GM18858 (cell line): ENCODE measurements around the gene ZBTB46.
"Not testable (repeated sequence)": the region's sequence is repeated elsewhere in the genome, so short reads cannot be mapped to it uniquely, and the experiment has no call there.

ENCODE experiments used
- ATAC-seq: cut with Tn5 transposase; IDR thresholded peaks from one replicate; pipeline ENCODE4 v1.9.1; 2021; ENCODE audit not compliant: unreplicated experiment

The ZBTB46 gene

DNA sequence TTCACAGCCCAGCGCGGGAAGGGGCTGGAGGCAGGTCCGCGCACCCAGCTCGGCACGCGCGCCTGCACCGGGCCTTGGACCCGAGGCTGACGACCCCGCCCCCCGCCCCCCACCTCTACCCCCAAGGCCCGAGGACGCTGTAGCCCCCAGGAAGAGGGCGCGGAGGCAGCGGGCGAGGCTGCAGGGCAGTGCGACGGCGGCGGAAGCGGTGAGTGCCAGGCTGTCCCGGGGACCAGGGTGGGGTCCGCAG is 93.4 kb downstream of the ZBTB46 start:
- ATAC-seq = no peak

DNA sequence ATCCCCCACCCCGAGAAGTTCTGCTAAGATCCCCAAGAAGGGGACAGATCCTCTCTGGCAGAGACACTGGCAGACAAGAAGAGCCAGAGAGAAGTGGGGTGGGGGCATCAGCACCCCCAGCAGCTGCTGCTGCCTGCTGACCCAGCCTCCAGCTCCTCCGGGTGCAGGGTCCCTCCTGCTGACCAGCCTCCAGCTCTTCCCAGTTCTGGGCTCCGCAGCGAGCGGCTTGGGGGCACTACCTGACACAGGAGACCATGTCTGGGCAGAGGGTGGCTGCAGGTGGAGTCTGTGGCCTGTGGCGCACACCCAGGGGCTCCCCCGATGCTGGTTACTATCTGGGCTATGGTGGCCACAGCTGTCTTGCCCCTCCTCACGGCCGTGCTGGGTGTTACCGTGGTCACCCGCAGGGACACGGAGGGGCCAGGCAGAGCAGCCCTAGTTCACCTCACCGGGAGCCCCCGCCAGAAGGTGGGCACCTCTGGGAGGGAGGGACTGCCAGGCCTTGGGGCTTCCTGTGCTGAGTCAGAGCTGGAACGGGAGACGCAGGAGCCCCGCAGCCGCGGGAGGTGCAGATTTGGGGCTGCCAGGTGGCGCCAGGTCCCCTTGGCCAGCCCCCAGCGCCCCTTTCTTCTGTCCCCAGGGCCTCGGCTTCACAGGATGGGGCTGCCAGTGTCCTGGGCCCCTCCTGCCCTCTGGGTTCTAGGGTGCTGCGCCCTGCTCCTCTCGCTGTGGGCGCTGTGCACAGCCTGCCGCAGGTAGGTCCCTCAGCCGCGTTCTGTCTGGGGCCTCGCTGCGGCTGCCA is 94.0 kb downstream of the ZBTB46 start:
- no peak for ATAC-seq

DNA sequence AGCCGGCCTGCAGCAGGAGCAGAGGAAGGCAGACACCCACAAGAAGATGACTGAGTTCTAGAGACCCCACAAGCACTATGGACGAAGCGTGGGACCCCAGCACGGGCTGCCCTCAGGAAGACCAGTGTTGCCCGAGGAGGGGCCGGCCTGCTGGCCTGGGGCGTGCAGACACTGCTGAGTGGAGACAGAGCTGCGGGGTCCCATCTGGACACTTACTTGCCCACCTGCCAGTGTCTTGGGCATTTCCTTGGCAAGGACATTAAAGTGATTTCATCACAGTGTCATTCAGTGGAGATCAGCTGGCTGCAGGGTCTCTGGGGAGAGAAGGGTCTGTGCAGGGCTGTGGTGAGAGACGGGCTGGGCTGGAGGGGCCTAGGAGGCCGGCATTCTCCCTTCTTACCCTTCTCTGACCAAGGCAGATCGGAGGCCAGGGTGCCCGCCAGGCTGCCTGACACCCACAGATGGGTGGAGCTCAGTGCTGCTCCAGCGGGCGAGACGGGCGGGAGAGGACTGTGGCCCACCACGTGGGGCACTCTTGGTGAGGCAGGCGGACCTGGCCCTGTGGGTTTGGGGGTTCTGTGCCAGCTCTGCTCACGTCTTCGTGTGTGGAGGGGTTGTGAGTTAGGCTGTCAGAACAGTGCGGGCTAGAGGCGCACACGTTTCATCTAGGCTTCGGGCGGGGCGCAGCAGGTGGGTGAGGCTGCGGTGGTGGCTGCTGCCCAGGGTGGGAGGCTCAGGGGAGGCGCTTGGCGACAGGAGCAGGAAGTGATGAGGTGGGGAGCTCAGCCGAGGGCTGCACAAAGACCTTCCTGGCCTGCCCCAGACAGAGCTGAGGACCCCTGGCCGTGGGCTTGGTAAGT is 95.0 kb downstream of the ZBTB46 start, which contains the start of gene LIME1:
LIME1 (plus strand) TSS at position 806 of the 860 bp plus-strand sequence. CDS start 886 bp downstream, outside the sequence.
- no peak for ATAC-seq

DNA sequence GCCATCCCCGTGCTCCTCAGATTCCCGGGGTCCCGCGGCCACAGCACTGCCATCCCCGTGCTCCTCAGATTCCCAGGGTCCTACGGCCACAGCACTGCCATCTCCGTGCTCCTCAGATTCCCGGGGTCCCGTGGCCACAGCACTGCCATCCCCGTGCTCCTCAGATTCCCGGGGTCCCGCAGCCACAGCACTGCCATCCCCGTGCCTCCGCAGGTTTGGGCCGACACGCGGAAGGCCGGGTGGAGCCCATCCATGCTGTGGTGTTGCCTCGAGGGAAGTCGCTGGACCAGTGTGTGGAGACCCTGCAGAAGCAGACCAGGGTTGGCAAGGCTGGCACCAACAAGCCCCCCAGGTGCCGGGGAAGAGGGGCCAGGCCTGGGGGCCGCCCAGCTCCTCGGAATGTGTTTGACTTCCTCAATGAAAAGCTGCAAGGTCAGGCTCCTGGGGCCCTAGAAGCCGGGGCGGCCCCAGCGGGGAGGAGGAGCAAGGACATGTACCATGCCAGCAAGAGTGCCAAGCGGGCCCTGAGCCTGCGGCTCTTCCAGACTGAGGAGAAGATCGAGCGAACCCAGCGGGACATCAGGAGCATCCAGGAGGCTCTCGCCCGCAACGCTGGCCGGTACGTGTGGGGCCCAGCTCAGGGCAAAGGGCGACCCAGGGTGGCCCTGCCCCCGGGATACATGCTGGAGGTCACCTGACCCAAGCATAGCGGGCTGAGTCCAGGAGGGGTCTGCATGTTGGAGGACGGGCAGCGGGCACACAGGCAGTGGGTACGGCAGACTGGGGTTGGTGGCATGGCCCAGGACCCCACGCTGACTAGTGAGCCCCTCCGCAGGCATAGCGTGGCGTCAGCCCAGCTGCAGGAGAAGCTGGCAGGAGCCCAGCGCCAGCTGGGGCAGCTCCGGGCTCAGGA is 95.9 kb downstream of the ZBTB46 start:
- ATAC-seq = no peak

DNA sequence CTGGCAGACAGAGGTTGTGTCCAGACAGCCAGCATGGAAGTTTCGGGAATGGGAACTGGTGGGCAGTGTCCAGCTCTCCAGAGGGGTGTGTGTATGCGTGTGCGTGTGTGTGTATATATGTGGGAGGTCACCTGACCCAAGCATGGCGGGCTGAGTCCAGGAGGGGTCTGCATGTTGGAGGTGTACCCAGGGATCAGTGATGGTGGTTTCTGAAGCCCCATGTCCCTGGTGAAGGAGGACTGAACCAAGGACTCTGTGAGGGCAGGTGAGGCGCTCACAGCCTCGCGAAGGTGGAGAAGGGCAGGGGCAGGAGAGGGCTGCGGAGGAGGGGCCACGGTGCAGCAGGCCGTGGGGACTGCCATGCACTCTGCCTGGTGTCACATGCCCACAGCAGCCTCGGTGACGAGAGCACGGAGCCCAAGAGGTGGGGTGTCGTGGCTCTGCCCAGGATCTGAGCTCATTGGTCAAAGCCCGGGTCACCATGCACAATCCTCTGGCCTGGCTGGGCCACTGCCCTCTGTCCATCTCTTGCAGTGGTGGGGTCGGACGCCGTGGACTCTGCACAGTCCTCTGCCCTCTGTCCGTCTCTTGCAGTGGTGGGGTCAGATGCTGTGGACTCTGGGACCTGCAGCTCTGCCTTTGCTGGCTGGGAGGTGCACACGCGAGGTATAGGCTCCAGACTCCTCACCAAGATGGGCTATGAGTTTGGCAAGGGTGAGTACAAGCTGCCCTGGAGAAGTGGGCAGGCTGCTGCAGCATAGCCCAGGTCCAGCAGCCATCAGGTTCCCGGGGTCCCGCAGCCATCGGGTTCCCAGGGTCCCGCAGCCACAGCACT is 96.7 kb downstream of the ZBTB46 start:
- ATAC-seq = no peak

DNA sequence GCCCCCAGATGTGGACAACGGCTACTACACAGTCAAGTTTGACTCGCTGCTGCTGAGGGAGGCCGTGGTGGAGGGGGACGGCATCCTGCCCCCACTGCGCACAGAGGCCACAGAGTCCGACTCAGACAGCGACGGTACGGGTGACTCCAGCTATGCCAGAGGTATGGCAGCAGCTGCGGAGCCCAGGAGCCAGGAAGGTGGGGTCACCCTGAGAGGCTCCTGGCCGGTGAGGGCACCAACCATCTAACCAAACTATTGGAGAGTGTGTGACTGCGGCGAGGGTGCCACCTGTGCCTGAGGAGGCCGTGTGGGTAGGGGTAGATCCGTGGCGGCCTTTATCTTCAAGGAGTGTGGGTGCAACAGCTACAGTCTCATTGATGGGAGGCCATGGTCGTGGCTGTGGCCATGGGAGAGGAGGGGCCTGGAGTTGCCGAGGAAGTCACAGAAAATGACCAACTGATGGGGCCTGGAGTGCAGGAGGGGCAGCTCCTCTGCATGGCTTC is 97.4 kb downstream of the ZBTB46 start:
- no peak for ATAC-seq

DNA sequence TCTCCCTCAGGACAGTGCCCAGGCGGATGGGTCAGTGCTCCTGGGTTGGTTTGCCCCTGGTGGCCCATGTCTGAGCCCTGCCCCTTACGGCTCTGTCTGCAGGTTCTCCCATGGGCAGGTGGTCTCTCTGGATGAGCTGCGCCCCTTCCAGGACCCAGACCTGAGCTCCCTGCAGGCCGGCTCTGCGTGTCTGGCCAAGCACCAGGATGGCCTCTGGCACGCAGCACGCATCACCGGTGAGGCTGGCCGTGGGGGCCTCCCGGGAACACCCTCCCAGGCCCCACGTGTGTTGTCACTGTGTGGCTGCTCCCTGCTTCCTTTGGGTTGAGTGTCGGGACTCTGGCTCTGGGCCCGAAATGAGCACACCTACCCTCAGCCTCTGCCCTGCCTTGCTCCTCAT is 97.9 kb downstream of the ZBTB46 start:
- ATAC-seq = no peak

DNA sequence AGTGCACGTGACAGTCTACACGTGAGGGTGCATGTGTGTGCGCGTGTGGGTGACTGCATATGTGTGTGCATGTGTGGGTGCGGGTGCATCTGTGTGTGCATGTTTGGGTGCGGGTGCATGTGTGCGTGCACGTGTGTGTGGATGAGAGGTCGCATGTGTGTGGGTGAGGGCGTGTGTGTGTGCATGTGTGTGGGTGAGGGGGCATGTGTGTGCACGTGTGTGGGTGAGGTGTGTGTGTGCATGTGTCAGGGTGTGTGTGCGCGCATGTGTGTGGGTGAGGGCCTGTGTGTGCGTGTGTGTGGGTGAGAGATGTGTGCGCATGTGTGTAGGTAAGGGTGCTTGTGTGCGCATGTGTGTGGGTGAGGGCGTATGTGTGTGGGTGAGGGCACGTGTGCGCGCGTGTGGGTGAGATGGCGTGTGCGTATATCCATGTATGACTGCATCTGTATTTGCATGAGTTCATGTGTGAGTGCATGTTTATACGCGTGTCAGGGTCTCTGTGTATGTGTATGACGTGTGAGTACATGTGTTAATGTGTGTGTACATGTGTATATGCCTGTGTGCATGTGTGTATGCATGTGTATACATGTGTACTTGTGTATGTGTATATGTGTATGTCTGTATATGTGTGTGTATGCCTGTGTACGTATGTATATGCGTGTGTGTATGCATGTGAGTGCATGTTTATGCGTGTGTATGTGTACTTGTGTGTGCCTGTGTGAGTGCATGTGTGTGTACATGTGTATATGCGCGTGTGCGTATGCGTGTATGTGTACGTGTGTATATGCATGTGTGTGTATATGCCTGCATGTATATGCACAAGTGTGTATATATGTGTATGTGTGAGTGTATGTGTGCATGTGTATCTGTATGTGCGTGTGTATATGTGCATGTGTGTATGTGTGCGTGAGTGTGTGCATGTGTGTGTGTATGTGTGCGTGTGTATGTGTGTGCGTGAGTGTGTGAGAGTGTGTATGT is 98.7 kb downstream of the ZBTB46 start:
- no peak for ATAC-seq

DNA sequence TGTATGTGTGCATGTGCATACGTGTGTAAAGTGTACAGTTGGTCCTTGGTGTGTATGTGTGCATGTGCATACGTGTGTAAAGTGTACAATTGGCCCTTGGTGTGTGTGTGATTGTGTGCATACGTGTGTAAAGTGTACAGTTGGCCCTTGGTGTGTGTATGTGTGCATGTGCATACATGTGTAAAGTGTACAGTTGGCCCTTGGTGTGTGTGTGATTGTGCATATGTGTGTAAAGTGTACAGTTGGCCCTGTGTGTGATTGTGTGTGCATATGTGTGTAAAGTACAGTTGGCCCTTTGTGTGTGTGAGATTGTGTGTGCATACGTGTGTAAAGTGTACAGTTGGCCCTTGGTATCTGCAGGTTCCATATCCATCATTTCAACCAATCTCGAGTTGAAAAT is 99.7 kb downstream of the ZBTB46 start:
- ATAC-seq = no peak

DNA sequence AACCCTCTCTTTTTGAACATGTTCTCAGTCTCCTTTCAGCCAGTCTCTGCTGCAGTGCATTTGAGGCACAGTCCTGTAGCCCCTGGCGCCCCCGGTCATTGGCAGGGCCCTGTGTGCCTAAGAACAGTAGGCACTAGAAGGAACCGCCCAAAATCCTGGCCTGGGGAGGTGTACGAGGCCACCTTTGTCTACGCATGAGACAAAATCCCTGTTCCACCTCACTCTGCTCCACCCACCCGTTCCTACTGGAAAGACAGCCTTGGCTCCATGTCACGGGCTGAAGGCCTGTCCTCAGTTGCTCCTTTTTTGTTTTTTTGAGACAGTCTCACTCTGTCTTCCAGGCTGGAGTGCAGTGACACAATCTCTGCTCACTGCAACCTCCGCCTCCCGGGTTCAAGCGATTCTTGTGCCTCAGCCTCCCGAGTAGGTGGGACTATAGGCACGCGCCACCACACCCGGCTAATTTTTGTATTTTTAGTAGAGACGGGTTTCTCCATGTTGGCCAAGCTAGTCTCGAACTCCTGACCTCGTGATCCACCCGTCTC is 100.8 kb downstream of the ZBTB46 start:
- ATAC-seq = not testable (repeated sequence)

DNA sequence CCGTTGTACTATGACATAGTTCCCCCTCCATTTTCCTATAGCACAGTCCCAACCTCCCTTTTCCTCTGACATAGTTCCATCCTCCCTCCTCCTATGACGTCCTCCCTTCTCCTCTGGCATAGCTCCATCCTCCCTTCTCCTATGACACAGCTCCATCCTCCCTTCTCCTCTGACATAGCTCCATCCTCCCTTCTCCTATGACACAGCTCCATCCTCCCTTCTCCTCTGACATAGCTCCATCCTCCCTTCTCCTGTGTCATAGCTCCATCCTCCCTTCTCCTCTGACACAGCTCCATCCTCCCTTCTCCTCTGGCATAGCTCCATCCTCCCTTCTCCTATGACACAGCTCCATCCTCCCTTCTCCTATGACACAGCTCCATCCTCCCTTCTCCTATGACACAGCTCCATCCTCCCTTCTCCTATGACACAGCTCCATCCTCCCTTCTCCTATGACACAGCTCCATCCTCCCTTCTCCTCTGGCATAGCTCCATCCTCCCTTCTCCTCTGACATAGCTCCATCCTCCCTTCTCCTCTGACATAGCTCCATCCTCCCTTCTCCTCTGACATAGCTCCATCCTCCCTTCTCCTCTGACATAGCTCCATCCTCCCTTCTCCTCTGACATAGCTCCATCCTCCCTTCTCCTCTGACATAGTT is 108.0 kb downstream of the ZBTB46 start:
- ATAC-seq = not testable (repeated sequence)

DNA sequence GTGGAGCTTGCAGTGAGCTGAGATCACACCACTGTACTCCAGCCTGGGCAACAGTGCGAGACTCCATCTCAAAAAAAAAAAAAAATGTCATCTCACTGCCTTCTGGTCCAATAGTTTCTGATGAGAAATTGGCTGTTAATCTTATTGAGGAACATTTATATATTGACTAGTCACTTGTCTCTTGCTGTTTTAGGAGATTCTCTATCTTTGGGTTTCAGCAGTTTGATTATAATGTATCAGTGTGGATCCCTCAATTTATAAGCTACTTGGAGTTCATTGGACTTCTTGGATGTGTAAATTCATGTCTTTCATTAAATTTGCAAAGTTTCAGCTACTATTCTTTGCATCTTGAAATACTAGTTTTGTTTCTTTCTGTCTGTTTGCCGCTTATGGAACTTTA is 112.1 kb downstream of the ZBTB46 start:
- no peak for ATAC-seq

DNA sequence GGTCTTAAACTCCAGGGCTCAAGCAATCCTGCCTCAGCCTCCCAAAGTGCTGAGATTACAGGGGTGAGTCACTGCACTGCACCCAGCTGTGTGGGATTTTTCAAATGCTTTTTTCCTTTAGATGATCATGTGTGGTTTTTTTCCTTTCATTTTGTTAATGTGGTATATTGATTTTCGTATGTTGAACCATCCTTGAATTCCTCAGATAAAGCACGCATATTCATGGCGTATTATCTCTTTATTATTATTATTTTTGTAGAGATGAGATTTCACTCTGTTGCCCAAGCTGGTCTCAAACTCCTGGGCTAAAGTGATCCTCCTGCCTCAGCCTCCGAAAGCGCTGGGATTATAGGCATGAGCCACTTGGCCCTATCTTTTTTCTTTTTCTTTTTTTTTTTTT is 116.2 kb downstream of the ZBTB46 start:
- ATAC-seq = no peak

DNA sequence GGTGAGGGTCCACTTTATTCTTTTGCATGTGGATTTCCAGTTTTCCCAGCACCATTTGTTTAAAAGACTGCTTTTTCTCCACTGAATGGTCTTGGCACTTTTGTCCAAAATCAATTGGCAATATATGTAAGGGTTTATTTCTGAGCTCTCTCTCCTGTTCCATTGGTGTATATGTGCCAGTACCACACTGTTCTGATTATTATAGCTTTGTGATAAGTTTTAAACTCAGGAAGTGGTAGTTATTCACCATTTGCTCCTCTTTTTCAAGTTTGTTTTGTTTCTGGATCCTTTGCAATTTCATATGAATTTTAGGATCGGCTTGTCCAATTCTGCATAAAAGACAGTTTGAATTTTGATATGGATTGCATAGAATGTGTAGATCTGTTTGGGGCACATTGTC is 118.9 kb downstream of the ZBTB46 start:
- no peak for ATAC-seq

DNA sequence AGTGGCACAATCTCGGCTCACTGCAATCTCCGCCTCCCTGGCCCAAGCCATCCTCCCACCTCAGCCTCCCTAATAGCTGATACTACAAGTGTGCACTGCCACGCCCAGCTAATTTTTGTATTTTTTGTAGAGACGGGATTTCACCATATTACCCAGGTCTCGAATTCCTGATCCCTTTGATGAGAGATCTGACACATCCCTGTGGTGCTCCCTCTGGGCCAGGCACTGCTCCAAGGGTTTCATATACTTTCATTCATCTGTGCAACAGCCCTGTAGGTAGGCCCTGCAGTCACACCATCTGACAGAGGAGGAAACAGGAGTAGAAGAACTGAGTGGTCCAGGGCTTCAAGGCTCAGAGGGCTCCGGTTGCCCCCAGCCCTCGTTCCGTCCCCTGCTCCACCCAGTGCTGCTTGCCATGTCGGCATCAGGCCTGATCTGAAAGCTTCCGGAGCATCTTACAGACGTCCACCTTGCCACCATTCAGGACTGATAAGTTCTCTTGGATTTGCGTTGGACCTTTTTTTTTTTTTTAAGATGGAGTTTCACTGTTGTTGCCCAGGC is 119.9 kb downstream of the ZBTB46 start:
- no peak for ATAC-seq

DNA sequence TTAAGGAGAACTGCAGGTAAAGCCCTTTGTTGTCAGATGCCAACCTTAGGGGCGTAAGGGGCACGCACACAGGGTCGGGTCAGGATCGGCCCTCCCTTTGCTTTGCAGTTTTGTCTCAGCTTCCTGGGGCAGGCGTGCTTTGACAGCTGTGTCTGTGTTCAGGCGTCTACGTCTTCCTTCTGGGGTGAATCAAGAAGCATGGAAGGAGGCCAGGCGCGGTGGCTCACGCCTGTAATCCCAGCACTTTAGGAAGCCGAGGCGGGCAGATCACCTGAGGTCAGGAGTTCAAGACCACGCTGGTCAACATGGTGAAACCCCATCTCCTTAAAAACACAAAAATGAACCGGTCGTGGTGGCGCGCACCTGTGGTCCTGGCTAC is 121.9 kb downstream of the ZBTB46 start:
- no peak for ATAC-seq

DNA sequence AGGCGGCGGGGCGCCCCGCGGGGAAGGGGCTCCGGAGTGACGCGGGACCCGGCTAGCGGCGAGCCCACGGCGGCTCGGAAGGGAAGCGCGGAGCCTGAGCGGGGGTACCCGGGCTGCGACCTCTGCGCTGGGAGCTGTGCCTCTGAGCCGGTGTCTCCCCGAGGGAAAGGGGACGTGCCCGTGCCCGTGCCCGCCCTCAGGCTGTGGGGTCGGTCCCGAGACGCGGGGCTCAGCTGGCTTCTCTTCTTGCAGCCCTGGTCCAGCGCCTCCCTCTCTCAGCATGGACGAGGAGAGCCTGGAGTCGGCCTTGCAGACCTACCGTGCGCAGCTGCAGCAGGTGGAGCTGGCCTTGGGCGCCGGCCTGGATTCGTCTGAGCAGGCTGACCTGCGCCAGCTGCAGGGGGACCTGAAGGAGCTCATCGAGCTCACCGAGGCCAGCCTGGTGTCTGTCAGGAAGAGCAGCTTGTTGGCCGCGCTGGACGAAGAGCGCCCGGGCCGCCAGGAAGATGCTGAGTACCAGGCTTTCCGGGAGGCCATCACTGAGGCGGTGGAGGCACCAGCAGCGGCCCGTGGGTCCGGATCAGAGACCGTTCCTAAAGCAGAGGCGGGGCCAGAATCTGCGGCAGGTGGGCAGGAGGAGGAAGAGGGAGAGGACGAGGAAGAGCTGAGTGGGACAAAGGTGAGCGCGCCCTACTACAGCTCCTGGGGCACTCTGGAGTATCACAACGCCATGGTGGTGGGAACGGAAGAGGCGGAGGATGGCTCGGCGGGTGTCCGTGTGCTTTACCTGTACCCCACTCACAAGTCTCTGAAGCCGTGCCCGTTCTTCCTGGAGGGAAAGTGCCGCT is 122.5 kb downstream of the ZBTB46 start:
- no peak for ATAC-seq
